Endothelial cell of umbilical vein (primary cell): ENCODE results near the gene DGCR8. TPM values are rescaled to one million over a fixed set of nuclear protein-coding genes. Genes with fewer than 3 reads are reported as not detected.

Experiments used
- BruUV-seq: library from RNA; stranded (reverse); fragments of 400-500 nt; replicated peaks from 2 replicates; lab custom pipeline; 2021; lab: Mats Ljungman, UMichigan
- CTCF ChIA-PET: fragments of 300-600, 350-600 bp; sonication (Branson Sonifier 250); formaldehyde crosslinking; loops from one replicate; lab custom pipeline; 2021; ENCODE audit warnings: antibody characterized with exemption, inconsistent platforms; lab: Charles Lee
- POLR2A ChIA-PET: fragments of 300-600, 350-600 bp; sonication (Branson Sonifier 250); formaldehyde crosslinking; loops from one replicate; lab custom pipeline; 2021; ENCODE audit warnings: antibody characterized with exemption, inconsistent platforms; lab: Charles Lee
- DNase-seq: peaks from one replicate; pipeline ENCODE4 v3.0.0-alpha.2; 2011; ENCODE audit warnings: low read depth, low spot score
- FAIRE-seq: peaks from 2 replicates; lab custom pipeline; 2011; peaks lifted over from hg19 to GRCh38; lab: Jason Lieb, UNC
- H2AFZ ChIP-seq: 2 replicates; pipeline ENCODE4 v1.6.0; 2012; ENCODE audit warnings: low read depth, low read length, control low read depth, inconsistent platforms
- H3K27ac ChIP-seq: 2 replicates; pipeline ENCODE4 v1.5.1; 2011; ENCODE audit warnings: low read depth, mild to moderate bottlenecking, control low read depth, low read length, moderate library complexity; ENCODE audit not compliant: insufficient read depth
- H3K27me3 ChIP-seq, 2 experiments: 2 replicates each; pipeline versions ENCODE4 v1.6.0 to v1.6.1; 2011; ENCODE audit warnings: low read length in 2 of 2, mixed read lengths in 1 of 2; ENCODE audit not compliant: control insufficient read depth in 2 of 2, insufficient read depth in 2 of 2
- H3K36me3 ChIP-seq, 2 experiments: 2 replicates in 1 of 2; 3 replicates in 1 of 2; pipeline ENCODE4 v1.5.1; 2011; ENCODE audit warnings: low read length in 2 of 2, mild to moderate bottlenecking in 1 of 2, moderate library complexity in 1 of 2; ENCODE audit not compliant: control insufficient read depth in 2 of 2, insufficient read depth in 2 of 2; ENCODE audit errors: extremely low read depth in 1 of 2
- H3K4me1 ChIP-seq: 3 replicates; pipeline ENCODE4 v1.5.1; 2011; ENCODE audit warnings: mild to moderate bottlenecking, low read length; ENCODE audit not compliant: control insufficient read depth, insufficient read depth; ENCODE audit errors: extremely low read depth
- H3K4me2 ChIP-seq: 2 replicates; pipeline ENCODE4 v1.6.1; 2011; ENCODE audit warnings: low read length, control low read depth, mixed read lengths; ENCODE audit not compliant: insufficient read depth
- H3K4me3 ChIP-seq, 3 experiments: fragments of 200-600 bp in 1 of 3; sonication (generic), shearing (Covaris generic) in 1 of 3; replicated peaks in 1 of 3; 2 replicates each; pipeline ENCODE4 v1.5.1; 2011 to 2016; ENCODE audit warnings: control low read depth in 3 of 3, low read length in 3 of 3, mild to moderate bottlenecking in 2 of 3, inconsistent platforms in 1 of 3, low read depth in 1 of 3, moderate library complexity in 1 of 3; ENCODE audit not compliant: insufficient read depth in 1 of 3
- H3K79me2 ChIP-seq: 2 replicates; pipeline ENCODE4 v1.6.0; 2012; ENCODE audit warnings: low read length, inconsistent platforms; ENCODE audit not compliant: control insufficient read depth, insufficient read depth
- H3K9ac ChIP-seq: replicated peaks from 2 replicates; pipeline ENCODE3; 2011; ENCODE audit warnings: low read length, control low read depth; ENCODE audit not compliant: insufficient read depth; ENCODE audit errors: extremely low read depth
- H3K9me1 ChIP-seq: replicated peaks from 3 replicates; pipeline ENCODE4 v1.6.0; 2011; ENCODE audit warnings: mild to moderate bottlenecking, low read length; ENCODE audit not compliant: control insufficient read depth, insufficient read depth; ENCODE audit errors: extremely low read depth
- H3K9me3 ChIP-seq: replicated peaks from 2 replicates; pipeline ENCODE4 v1.5.1; 2012; ENCODE audit warnings: low read length, inconsistent platforms; ENCODE audit not compliant: control insufficient read depth, insufficient read depth
- H4K20me1 ChIP-seq: replicated peaks from 2 replicates; pipeline ENCODE3; 2011; ENCODE audit warnings: mild to moderate bottlenecking, low read length; ENCODE audit not compliant: control insufficient read depth, insufficient read depth; ENCODE audit errors: extremely low read depth
- EZH2 ChIP-seq: IDR thresholded peaks from 2 replicates; pipeline ENCODE4 v1.6.1; 2012; ENCODE audit warnings: borderline replicate concordance, low read depth, mild to moderate bottlenecking, moderate library complexity, low read length, inconsistent platforms; ENCODE audit not compliant: severe bottlenecking
- FOS ChIP-seq: IDR thresholded peaks from 2 replicates; pipeline ENCODE4 v1.6.1; 2011; ENCODE audit warnings: mild to moderate bottlenecking, low read length, moderate library complexity, borderline replicate concordance; ENCODE audit not compliant: insufficient read depth
- GATA2 ChIP-seq: IDR thresholded peaks from 2 replicates; pipeline ENCODE4 v1.7.0; 2011; ENCODE audit warnings: low read depth, mild to moderate bottlenecking, moderate library complexity, mixed read lengths, low read length; ENCODE audit not compliant: insufficient read length, insufficient read depth
- JUN ChIP-seq: IDR thresholded peaks from 2 replicates; pipeline ENCODE4 v1.6.1; 2011; ENCODE audit warnings: borderline replicate concordance, low read depth; ENCODE audit not compliant: insufficient read length, insufficient read depth
- MAX ChIP-seq: IDR thresholded peaks from 2 replicates; pipeline ENCODE4 v1.6.1; 2011; ENCODE audit not compliant: insufficient read depth, insufficient read length
- MYC ChIP-seq: IDR thresholded peaks from one replicate; pipeline ENCODE4 v1.6.1; 2011; ENCODE audit warnings: mild to moderate bottlenecking, low read depth, low read length
- POLR2A ChIP-seq: IDR thresholded peaks from 2 replicates; pipeline ENCODE4 v1.6.1; 2012; ENCODE audit warnings: low read depth, mild to moderate bottlenecking, control low read depth, low read length
- POLR2AphosphoS5 ChIP-seq: IDR thresholded peaks from 2 replicates; pipeline ENCODE4 v1.6.1; 2012; ENCODE audit warnings: low read depth, mild to moderate bottlenecking, control low read depth, low read length, moderate library complexity; ENCODE audit not compliant: insufficient read depth
- dilution Hi-C: fragments of 300-500 bp; cut with MboI; formaldehyde crosslinking; loops from one replicate; pipeline ENCODE4 v1.15.0; 2019; ENCODE audit warnings: low sequenced_read_pairs; ENCODE audit not compliant: extremely low pct_ligation_motif_present
- intact Hi-C: fragments of 100-400 bp; cut with micrococcal nuclease; formaldehyde crosslinking; loops from one replicate; pipeline ENCODE4 v1.10.0; 2022
- polyA plus RNA-seq, 4 experiments: library from polyadenylated mRNA; depleted of rRNA in 3 of 4; stranded (reverse) in 3 of 4; unstranded in 1 of 4; fragments of >200 nt; gene quantifications; 2 replicates each; pipeline versions ENCODE4 v1.2.1 to v1.2.3, GENCODE V29; 2011 to 2012; ENCODE audit warnings: missing spikeins in 1 of 4
- total RNA-seq: library from RNA; stranded (reverse); gene quantifications from 2 replicates; pipeline ENCODE4 v1.2.3, GENCODE V29; 2021
- TF ChIP-seq, protein P1 (sequence below), 2 donors: IDR thresholded peaks; 1 replicate in 1 of 2; 2 replicates in 1 of 2; pipeline ENCODE4 v1.5.1; 2011; ENCODE audit warnings: low read length in 2 of 2, mild to moderate bottlenecking in 2 of 2, moderate library complexity in 2 of 2, control low read depth in 1 of 2, inconsistent platforms in 1 of 2, low read depth in 1 of 2; ENCODE audit not compliant: insufficient read depth in 1 of 2; ENCODE audit errors: extremely low read depth in 1 of 2

Gene DGCR8
- total and polyA plus RNA-seq, 2 donors (not counting 3 experiments of a cell fraction or from before 2014, with no cell fraction given) = 32.7 to 64.2 TPM

DNA sequence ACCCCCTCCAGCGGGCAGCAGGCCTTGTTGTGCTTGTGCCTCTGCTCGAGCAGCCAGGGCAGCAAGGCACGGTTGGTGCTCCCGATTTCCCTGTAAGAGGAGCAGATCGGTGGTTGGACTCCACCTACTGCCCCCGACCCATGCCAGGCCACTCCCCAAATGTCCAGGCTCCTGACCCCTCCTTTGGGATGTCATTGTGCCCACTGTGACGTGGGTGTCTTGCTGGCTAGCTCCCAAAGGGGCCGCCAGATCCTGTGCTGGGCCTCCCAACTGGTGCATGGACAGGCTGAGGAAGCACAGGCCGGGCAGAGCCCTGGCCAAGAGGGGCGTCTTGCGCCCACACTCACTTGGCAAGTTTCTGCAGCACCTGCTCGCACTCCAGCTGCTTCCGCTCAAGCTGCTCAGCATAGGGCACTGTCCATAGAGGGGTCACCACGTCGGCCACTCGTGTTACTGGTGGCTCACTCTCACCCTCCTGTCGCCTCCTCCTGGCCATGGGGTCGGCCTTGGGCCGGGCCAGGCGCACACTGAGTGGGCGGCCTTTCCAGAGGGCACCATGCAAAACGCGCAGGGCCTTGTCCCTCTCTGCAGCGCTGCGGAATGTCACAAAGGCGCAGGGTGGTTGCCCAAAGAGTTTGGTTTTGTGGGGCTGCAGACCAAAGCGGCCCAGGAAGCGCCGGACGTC, 35.8 kb downstream of the DGCR8 start, which contains the start of gene RANBP1:
TSS of gene RANBP1 (plus strand) at position 414 of the 685 bp plus-strand sequence. CDS start at position 495, 81 bp downstream.
- POLR2A ChIA-PET = no interaction called here
- peaks cover 16 to 29% of the 10 kb centered on the region in 2 experiments for H3K36me3 ChIP-seq

More for the DNA sequence above, 35.8 kb downstream of the DGCR8 start, which contains the start of gene RANBP1:
- TF ChIP-seq MYC (no peak), POLR2AphosphoS5 (no peak), EZH2 (no peak), GATA2 (no peak), POLR2A (no peak), JUN (no peak), MAX (no peak), FOS (no peak)
- TF ChIP-seq, protein P1, sequence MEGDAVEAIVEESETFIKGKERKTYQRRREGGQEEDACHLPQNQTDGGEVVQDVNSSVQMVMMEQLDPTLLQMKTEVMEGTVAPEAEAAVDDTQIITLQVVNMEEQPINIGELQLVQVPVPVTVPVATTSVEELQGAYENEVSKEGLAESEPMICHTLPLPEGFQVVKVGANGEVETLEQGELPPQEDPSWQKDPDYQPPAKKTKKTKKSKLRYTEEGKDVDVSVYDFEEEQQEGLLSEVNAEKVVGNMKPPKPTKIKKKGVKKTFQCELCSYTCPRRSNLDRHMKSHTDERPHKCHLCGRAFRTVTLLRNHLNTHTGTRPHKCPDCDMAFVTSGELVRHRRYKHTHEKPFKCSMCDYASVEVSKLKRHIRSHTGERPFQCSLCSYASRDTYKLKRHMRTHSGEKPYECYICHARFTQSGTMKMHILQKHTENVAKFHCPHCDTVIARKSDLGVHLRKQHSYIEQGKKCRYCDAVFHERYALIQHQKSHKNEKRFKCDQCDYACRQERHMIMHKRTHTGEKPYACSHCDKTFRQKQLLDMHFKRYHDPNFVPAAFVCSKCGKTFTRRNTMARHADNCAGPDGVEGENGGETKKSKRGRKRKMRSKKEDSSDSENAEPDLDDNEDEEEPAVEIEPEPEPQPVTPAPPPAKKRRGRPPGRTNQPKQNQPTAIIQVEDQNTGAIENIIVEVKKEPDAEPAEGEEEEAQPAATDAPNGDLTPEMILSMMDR (IDR thresholded peaks at IDR 0.05; ENCODE audit: extremely low read depth in 1 of 2, insufficient read depth in 1 of 2, low read depth in 1 of 2, low read length in 2 of 2) = no peak
- Histone ChIP-seq H3K9ac (peak within 1 kb of the TSS; percentile 92), H3K4me1 (peaks cover 22% of the 10 kb centered on the region), H3K4me2 (peak within 1 kb of the TSS; percentile 69), H3K4me3 (peak within 1 kb of the TSS; percentile 62 to 87 (median 74)), H4K20me1 (no peaks in the 10 kb centered on the region), H2AFZ (peak within 1 kb of the TSS; percentile 75), H3K27ac (peak within 1 kb of the TSS; percentile 67), H3K27me3 (no peaks in the 10 kb centered on the region), H3K9me3 (no peaks in the 10 kb centered on the region), H3K9me1 (no peaks in the 10 kb centered on the region), H3K79me2 (peaks cover 56% of the 10 kb centered on the region)
- CTCF ChIA-PET = no interaction called here
- intact Hi-C loops (no loop called here), dilution Hi-C loops (no loop called here)
- no peak for DNase-seq
- BruUV-seq = no TSS peak
- FAIRE-seq = no peak
